ENCODE data around the gene SARM1.
"Not testable (repeated sequence)": the region's sequence is repeated elsewhere in the genome, so short reads cannot be mapped to it uniquely, and the experiment has no call there.

Gene SARM1

GRCh38 chr17:28425206-28425605, 53.7 kb downstream of the SARM1 start:
- no peak overlapping the region for H3K27ac ChIP-seq (ENCODE audit: low read length)
- H3K36me3 ChIP-seq (replicated peaks; ENCODE audit: low read depth, low read length): no peaks in the 10 kb centered on the region
- no peaks in the 10 kb centered on the region for H3K27me3 ChIP-seq (ENCODE audit: low read depth, low read length)
- no peak overlapping the region for H3K9ac ChIP-seq (ENCODE audit: low read length)
- H3K79me2 ChIP-seq (ENCODE audit: low read length): no peaks in the 10 kb centered on the region
- no peaks in the 10 kb centered on the region for H3K9me3 ChIP-seq (ENCODE audit: insufficient read depth, low read length)
- H4K20me1 ChIP-seq (ENCODE audit: insufficient read depth, low read length): no peaks in the 10 kb centered on the region
- H3K4me2 ChIP-seq (ENCODE audit: low read length): no peak overlapping the region
- H3K4me1 ChIP-seq (ENCODE audit: low read length): peaks cover 10% of the 10 kb centered on the region
- H3K4me3 ChIP-seq (ENCODE audit: low read length): no peak overlapping the region
- H2AFZ ChIP-seq (ENCODE audit: low read depth, low read length): no peak overlapping the region
- no peak for TF ChIP-seq EZH2phosphoT487 (IDR thresholded peaks at IDR 0.05; ENCODE audit: low read depth)
- TF ChIP-seq CTCF (IDR thresholded peaks at IDR 0.05; ENCODE audit: low read depth, low read length): no peak

- TF ChIP-seq CTCF (IDR thresholded peaks at IDR 0.05; ENCODE audit: low read depth, low read length) (peak; percentile 8; the same call in 1 of the 2 replicates), EZH2phosphoT487 (IDR thresholded peaks at IDR 0.05; ENCODE audit: low read depth) (no peak)
- H3K4me2 ChIP-seq (ENCODE audit: low read length): no peak overlapping the region
- no peaks in the 10 kb centered on the region for H3K36me3 ChIP-seq (replicated peaks; ENCODE audit: low read depth, low read length)
- no peaks in the 10 kb centered on the region for H3K79me2 ChIP-seq (ENCODE audit: low read length)
- H3K27me3 ChIP-seq (ENCODE audit: low read depth, low read length): peaks cover 2% of the 10 kb centered on the region; the same call in 1 of the 2 replicates
- no peak overlapping the region for H2AFZ ChIP-seq (ENCODE audit: low read depth, low read length)
- H3K9me3 ChIP-seq (ENCODE audit: insufficient read depth, low read length): no peaks in the 10 kb centered on the region
- no peak overlapping the region for H3K4me3 ChIP-seq (ENCODE audit: low read length)
- peaks cover 10% of the 10 kb centered on the region for H3K4me1 ChIP-seq (ENCODE audit: low read length)
- H4K20me1 ChIP-seq (ENCODE audit: insufficient read depth, low read length): no peaks in the 10 kb centered on the region
- no peak overlapping the region for H3K27ac ChIP-seq (ENCODE audit: low read length)
- H3K9ac ChIP-seq (ENCODE audit: low read length): no peak overlapping the region
Measured at GRCh38 chr17:28426081-28426519, 54.6 kb downstream of the SARM1 start.

- no peak for TF ChIP-seq EZH2phosphoT487 (IDR thresholded peaks at IDR 0.05; ENCODE audit: low read depth)
- no peak for TF ChIP-seq CTCF (IDR thresholded peaks at IDR 0.05; ENCODE audit: low read depth, low read length)
- no peaks in the 10 kb centered on the region for H3K79me2 ChIP-seq (ENCODE audit: low read length)
- H3K9ac ChIP-seq (ENCODE audit: low read length): no peak overlapping the region
- H4K20me1 ChIP-seq (ENCODE audit: insufficient read depth, low read length): no peaks in the 10 kb centered on the region
- H2AFZ ChIP-seq (ENCODE audit: low read depth, low read length): no peak overlapping the region
- H3K36me3 ChIP-seq (replicated peaks; ENCODE audit: low read depth, low read length): no peaks in the 10 kb centered on the region
- H3K27ac ChIP-seq (ENCODE audit: low read length): no peak overlapping the region
- no peak overlapping the region for H3K4me3 ChIP-seq (ENCODE audit: low read length)
- no peaks in the 10 kb centered on the region for H3K9me3 ChIP-seq (ENCODE audit: insufficient read depth, low read length)
- H3K4me2 ChIP-seq (ENCODE audit: low read length): no peak overlapping the region
- H3K4me1 ChIP-seq (ENCODE audit: low read length): peaks cover 10% of the 10 kb centered on the region
- peaks cover 13% of the 10 kb centered on the region for H3K27me3 ChIP-seq (ENCODE audit: low read depth, low read length)
Measured at GRCh38 chr17:28427371-28427770, 55.9 kb downstream of the SARM1 start.

- not testable (repeated sequence) for H3K4me2 ChIP-seq (ENCODE audit: low read length); H3K4me3 ChIP-seq (ENCODE audit: low read length); H3K27ac ChIP-seq (ENCODE audit: low read length); H3K9me3 ChIP-seq (ENCODE audit: insufficient read depth, low read length); H4K20me1 ChIP-seq (ENCODE audit: insufficient read depth, low read length); H3K79me2 ChIP-seq (ENCODE audit: low read length); H3K9ac ChIP-seq (ENCODE audit: low read length); H3K4me1 ChIP-seq (ENCODE audit: low read length); H3K36me3 ChIP-seq (replicated peaks; ENCODE audit: low read depth, low read length); H2AFZ ChIP-seq (ENCODE audit: low read depth, low read length)
- H3K27me3 ChIP-seq (ENCODE audit: low read depth, low read length): peaks cover 15% of the 10 kb centered on the region
Measured at GRCh38 chr17:28427982-28428381, 56.5 kb downstream of the SARM1 start.

- Histone ChIP-seq H3K27me3 (ENCODE audit: low read depth, low read length) (peaks cover 20% of the 10 kb centered on the region), H3K4me1 (ENCODE audit: low read length) (no peaks in the 10 kb centered on the region), H3K4me3 (ENCODE audit: low read length) (no peak overlapping the region), H3K27ac (ENCODE audit: low read length) (no peak overlapping the region), H2AFZ (ENCODE audit: low read depth, low read length) (no peak overlapping the region), H3K79me2 (ENCODE audit: low read length) (no peaks in the 10 kb centered on the region), H4K20me1 (ENCODE audit: insufficient read depth, low read length) (no peaks in the 10 kb centered on the region), H3K9me3 (ENCODE audit: insufficient read depth, low read length) (no peaks in the 10 kb centered on the region), H3K4me2 (ENCODE audit: low read length) (no peak overlapping the region), H3K9ac (ENCODE audit: low read length) (no peak overlapping the region), H3K36me3 (replicated peaks; ENCODE audit: low read depth, low read length) (no peaks in the 10 kb centered on the region)
- TF ChIP-seq EZH2phosphoT487 (IDR thresholded peaks at IDR 0.05; ENCODE audit: low read depth) (no peak), CTCF (IDR thresholded peaks at IDR 0.05; ENCODE audit: low read depth, low read length) (no peak)
Measured at GRCh38 chr17:28433721-28434120, 62.2 kb downstream of the SARM1 start.

- not testable (repeated sequence) for H3K4me2 ChIP-seq (ENCODE audit: low read length); H3K36me3 ChIP-seq (replicated peaks; ENCODE audit: low read depth, low read length); H3K4me3 ChIP-seq (ENCODE audit: low read length); H3K9me3 ChIP-seq (ENCODE audit: insufficient read depth, low read length); H3K27ac ChIP-seq (ENCODE audit: low read length); H4K20me1 ChIP-seq (ENCODE audit: insufficient read depth, low read length); H2AFZ ChIP-seq (ENCODE audit: low read depth, low read length); H3K4me1 ChIP-seq (ENCODE audit: low read length); H3K79me2 ChIP-seq (ENCODE audit: low read length); H3K9ac ChIP-seq (ENCODE audit: low read length)
- H3K27me3 ChIP-seq (ENCODE audit: low read depth, low read length): peaks cover 20% of the 10 kb centered on the region
Measured at GRCh38 chr17:28434326-28434725, 62.8 kb downstream of the SARM1 start.
